ENCODE measurements around the gene LTBP3. TPM values are rescaled to one million over a fixed set of nuclear protein-coding genes. Genes with fewer than 3 reads are reported as not detected.
A peak's percentile ranks its signal among the peaks of the same experiment; 100 is the strongest.

LTBP3 gene
- total and polyA plus RNA-seq, 9 of the 15 experiments (the other 6 are each of a cell fraction or from before 2014, with no cell fraction given), result 0.06 to 20.5 (median 4.8) TPM

DNA sequence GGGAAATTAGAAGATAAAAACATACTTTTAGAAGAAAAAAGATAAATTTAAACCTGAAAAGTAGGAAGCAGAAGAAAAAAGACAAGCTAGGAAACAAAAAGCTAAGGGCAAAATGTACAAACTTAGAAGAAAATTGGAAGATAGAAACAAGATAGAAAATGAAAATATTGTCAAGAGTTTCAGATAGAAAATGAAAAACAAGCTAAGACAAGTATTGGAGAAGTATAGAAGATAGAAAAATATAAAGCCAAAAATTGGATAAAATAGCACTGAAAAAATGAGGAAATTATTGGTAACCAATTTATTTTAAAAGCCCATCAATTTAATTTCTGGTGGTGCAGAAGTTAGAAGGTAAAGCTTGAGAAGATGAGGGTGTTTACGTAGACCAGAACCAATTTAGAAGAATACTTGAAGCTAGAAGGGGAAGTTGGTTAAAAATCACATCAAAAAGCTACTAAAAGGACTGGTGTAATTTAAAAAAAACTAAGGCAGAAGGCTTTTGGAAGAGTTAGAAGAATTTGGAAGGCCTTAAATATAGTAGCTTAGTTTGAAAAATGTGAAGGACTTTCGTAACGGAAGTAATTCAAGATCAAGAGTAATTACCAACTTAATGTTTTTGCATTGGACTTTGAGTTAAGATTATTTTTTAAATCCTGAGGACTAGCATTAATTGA, 58.3 kb downstream of the LTBP3 start (continued):
- TF ChIP-seq CTCFL (IDR thresholded peaks at IDR 0.05; ENCODE audit: borderline replicate concordance, insufficient read depth, low read depth, low read length, poor library complexity, severe bottlenecking) (no peak), ZSCAN29 (IDR thresholded peaks at IDR 0.05) (no peak), KLF10 (CRISPR knock-in tag; IDR thresholded peaks at IDR 0.05) (no peak), ZNF583 (CRISPR knock-in tag; IDR thresholded peaks at IDR 0.05) (no peak), ETV6 (IDR thresholded peaks at IDR 0.05; ENCODE audit: borderline replicate concordance in 1 of 2, low read depth in 2 of 2, low read length in 1 of 2) (no peak), ETV6 (CRISPR knock-in tag; IDR thresholded peaks at IDR 0.05; ENCODE audit: borderline replicate concordance) (no peak)

DNA sequence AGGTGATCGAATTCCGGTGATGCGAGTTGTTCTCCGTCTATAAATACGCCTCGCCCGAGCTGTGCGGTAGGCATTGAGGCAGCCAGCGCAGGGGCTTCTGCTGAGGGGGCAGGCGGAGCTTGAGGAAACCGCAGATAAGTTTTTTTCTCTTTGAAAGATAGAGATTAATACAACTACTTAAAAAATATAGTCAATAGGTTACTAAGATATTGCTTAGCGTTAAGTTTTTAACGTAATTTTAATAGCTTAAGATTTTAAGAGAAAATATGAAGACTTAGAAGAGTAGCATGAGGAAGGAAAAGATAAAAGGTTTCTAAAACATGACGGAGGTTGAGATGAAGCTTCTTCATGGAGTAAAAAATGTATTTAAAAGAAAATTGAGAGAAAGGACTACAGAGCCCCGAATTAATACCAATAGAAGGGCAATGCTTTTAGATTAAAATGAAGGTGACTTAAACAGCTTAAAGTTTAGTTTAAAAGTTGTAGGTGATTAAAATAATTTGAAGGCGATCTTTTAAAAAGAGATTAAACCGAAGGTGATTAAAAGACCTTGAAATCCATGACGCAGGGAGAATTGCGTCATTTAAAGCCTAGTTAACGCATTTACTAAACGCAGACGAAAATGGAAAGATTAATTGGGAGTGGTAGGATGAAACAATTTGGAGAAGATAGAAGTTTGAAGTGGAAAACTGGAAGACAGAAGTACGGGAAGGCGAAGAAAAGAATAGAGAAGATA, 59.0 kb downstream of the LTBP3 start, which contains the start of gene MALAT1:
MALAT1 (plus strand) TSS at position 69 of the 736 bp plus-strand sequence.
- peak within 1 kb of the TSS; percentile 94 for H3K4me2 ChIP-seq (ENCODE audit: insufficient read depth, low read length)
- FAIRE-seq (peak; percentile 83), DNase-seq (ENCODE audit: extremely low read depth in 1 of 4, low spot score in 3 of 4) (peak; percentile 59 to 97 (median 71)), ATAC-seq (peak; percentile 39)
- peaks cover 95% of the 10 kb centered on the region for H3K79me2 ChIP-seq (ENCODE audit: control insufficient read depth, insufficient read depth, low read length)
- under 1% methylated on average over 24 of the region's 24 CpGs for WGBS (ENCODE audit: insufficient coverage, low coverage, missing lambda C conversion rate)
- peaks cover 51% of the 10 kb centered on the region for H3K36me3 ChIP-seq (ENCODE audit: control insufficient read depth, insufficient read depth, low read length)
- no peaks in the 10 kb centered on the region for H3K9me3 ChIP-seq (replicated peaks; ENCODE audit: control insufficient read depth, insufficient read depth, low read depth, low read length)
- BruUV-seq (replicated peaks), result TSS peak; percentile 39
- peaks cover 50% of the 10 kb centered on the region for H4K20me1 ChIP-seq (replicated peaks; ENCODE audit: control insufficient read depth, insufficient read depth, low read length)
- peak within 1 kb of the TSS; percentile 84 for H3K4me3 ChIP-seq
- H3K4me1 ChIP-seq (replicated peaks in 1 of 2; ENCODE audit: control insufficient read depth in 2 of 2, insufficient read depth in 2 of 2, low read length in 2 of 2), result peaks cover 20 to 22% of the 10 kb centered on the region in 2 experiments
- peak within 1 kb of the TSS; percentile 27; the same call in 1 of the 2 replicates for H2AFZ ChIP-seq (ENCODE audit: low read depth, low read length)
- POLR2A ChIA-PET, result interaction anchor here (0.6 to 27.6 kb wide), 97 partner anchors 10 to 1195 kb away, joined by 3 to 2118 read pairs (median 6); partner anchors contain the start of genes CAPN1, CCDC85B, CDC42EP2 and DPF2
- intact Hi-C loops (cut with micrococcal nuclease), result no loop called here
- H3K9ac ChIP-seq (ENCODE audit: insufficient read depth in 1 of 2, low read depth in 2 of 2, low read length in 2 of 2), result peak within 1 kb of the TSS; percentile 100
- CTCF ChIA-PET (ENCODE audit: low intra/inter-chr PET ratio), result no interaction called here
- H3K9me1 ChIP-seq (ENCODE audit: control insufficient read depth, insufficient read depth, low read length), result no peaks in the 10 kb centered on the region
- in situ Hi-C loops (cut with MboI), result no loop called here
- H3K27ac ChIP-seq (ENCODE audit: extremely low read depth, low read depth, low read length), result peak within 1 kb of the TSS; percentile 99
- H3K27me3 ChIP-seq (ENCODE audit: control insufficient read depth in 2 of 2, insufficient read depth in 2 of 2, low read length in 2 of 2), result no peaks in the 10 kb centered on the region
- TF ChIP-seq MEIS2 (IDR thresholded peaks at IDR 0.05; ENCODE audit: partially characterized antibody) (no peak), SAFB2 (IDR thresholded peaks at IDR 0.05; ENCODE audit: borderline replicate concordance, low read depth, low read length, severe bottlenecking) (no peak), FOXK2 (conservative IDR thresholded peaks at IDR 0.05 in 1 of 2, IDR thresholded peaks at IDR 0.05 in 1 of 2; ENCODE audit: low read depth in 2 of 2) (no peak; a peak in 1 of 4 replicates), CBX8 (IDR thresholded peaks at IDR 0.05; ENCODE audit: borderline replicate concordance, extremely low read depth, low read depth, low read length, poor library complexity, severe bottlenecking) (no peak)
- TF ChIP-seq, protein P1, sequence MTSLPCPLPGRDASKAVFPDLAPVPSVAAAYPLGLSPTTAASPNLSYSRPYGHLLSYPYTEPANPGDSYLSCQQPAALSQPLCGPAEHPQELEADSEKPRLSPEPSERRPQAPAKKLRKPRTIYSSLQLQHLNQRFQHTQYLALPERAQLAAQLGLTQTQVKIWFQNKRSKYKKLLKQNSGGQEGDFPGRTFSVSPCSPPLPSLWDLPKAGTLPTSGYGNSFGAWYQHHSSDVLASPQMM (CRISPR knock-in tag; IDR thresholded peaks at IDR 0.05), result peak; percentile 96
- TF ChIP-seq, protein P2, sequence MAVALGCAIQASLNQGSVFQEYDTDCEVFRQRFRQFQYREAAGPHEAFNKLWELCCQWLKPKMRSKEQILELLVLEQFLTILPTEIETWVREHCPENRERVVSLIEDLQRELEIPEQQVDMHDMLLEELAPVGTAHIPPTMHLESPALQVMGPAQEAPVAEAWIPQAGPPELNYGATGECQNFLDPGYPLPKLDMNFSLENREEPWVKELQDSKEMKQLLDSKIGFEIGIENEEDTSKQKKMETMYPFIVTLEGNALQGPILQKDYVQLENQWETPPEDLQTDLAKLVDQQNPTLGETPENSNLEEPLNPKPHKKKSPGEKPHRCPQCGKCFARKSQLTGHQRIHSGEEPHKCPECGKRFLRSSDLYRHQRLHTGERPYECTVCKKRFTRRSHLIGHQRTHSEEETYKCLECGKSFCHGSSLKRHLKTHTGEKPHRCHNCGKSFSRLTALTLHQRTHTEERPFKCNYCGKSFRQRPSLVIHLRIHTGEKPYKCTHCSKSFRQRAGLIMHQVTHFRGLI (CRISPR knock-in tag; IDR thresholded peaks at IDR 0.05), result no peak; the same call in 1 of the 2 replicates
